Measurements from ENCODE around the gene SHISA3. TPM values are rescaled to one million over a fixed set of nuclear protein-coding genes. Genes with fewer than 3 reads are reported as not detected.

The SHISA3 gene
- total RNA-seq, 6 donors from 2014 or later: 0.76 to 5.9 (median 2.1) TPM; not detected in 1

DNA sequence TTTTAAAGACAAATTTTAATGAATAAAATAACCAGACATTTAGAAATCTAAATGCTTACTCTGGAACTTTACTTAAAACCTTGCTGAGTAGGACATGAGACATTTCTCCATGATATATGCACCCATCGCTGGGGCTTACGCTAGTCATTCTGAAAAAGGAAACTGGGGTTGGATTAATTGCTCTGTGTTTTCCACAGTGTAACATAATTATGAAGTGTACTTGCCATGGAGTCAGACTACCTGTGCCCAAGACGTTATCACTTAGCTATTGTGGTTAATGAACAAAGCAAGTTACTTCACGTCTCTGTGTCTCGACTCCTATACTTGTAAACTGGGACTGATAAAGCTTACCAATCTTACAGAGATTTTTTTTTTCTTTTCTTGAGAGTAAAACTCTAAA, 47.8 kb downstream of the SHISA3 start:
- H3K27ac ChIP-seq: no peak overlapping the region
- no peak overlapping the region for H3K4me3 ChIP-seq
- 88 to 90% methylated on average over 5 of the region's 5 CpGs for WGBS, 2 donors
- H3K9me3 ChIP-seq: no peaks in the 10 kb centered on the region
- TF ChIP-seq POLR2A (IDR thresholded peaks at IDR 0.05) (no peak), EP300 (IDR thresholded peaks at IDR 0.05) (no peak), POLR2AphosphoS5 (IDR thresholded peaks at IDR 0.05) (no peak)
- TF ChIP-seq, protein P1, sequence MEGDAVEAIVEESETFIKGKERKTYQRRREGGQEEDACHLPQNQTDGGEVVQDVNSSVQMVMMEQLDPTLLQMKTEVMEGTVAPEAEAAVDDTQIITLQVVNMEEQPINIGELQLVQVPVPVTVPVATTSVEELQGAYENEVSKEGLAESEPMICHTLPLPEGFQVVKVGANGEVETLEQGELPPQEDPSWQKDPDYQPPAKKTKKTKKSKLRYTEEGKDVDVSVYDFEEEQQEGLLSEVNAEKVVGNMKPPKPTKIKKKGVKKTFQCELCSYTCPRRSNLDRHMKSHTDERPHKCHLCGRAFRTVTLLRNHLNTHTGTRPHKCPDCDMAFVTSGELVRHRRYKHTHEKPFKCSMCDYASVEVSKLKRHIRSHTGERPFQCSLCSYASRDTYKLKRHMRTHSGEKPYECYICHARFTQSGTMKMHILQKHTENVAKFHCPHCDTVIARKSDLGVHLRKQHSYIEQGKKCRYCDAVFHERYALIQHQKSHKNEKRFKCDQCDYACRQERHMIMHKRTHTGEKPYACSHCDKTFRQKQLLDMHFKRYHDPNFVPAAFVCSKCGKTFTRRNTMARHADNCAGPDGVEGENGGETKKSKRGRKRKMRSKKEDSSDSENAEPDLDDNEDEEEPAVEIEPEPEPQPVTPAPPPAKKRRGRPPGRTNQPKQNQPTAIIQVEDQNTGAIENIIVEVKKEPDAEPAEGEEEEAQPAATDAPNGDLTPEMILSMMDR (IDR thresholded peaks at IDR 0.05): no peak
- peaks cover 0 to 16% (median 11%) of the 10 kb centered on the region in 4 donors for H3K36me3 ChIP-seq
- no peaks in the 10 kb centered on the region for H3K4me1 ChIP-seq
- ATAC-seq (ENCODE audit: low FRiP score in 2 of 2) (no peak), DNase-seq (no peak)
- no peaks in the 10 kb centered on the region for H3K27me3 ChIP-seq

DNA sequence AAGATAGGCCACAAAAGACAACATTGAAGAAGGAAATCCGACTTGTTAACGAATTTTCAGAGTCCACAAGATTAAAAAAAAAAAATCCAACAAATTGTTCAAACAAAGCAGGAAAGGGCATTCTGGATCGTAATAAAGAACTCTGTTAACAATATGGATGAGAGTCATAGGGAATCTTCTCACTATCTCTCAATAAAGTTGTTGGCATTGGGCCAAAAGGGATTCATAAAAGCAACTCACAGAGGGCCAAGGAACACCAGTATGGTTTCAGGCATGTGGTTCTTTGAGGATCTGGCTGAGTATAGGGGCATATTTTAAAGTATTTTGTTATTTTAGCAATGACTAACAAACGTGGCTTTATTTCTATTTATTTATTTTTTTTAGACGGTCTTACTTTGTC, 49.5 kb downstream of the SHISA3 start:
- WGBS, 2 donors: 68 to 70% methylated on average over 5 of the region's 5 CpGs
- no peak overlapping the region for H3K4me3 ChIP-seq
- peaks cover 0 to 20% (median 15%) of the 10 kb centered on the region in 4 donors for H3K36me3 ChIP-seq
- no peak for ATAC-seq (ENCODE audit: low FRiP score in 2 of 2)
- DNase-seq: no peak
- no peaks in the 10 kb centered on the region for H3K9me3 ChIP-seq
- H3K27me3 ChIP-seq: no peaks in the 10 kb centered on the region
- no peak overlapping the region for H3K27ac ChIP-seq
- H3K4me1 ChIP-seq: no peaks in the 10 kb centered on the region
- TF ChIP-seq POLR2A (IDR thresholded peaks at IDR 0.05): no peak
- TF ChIP-seq POLR2AphosphoS5 (IDR thresholded peaks at IDR 0.05): no peak
- TF ChIP-seq, protein P1 (IDR thresholded peaks at IDR 0.05): no peak
- TF ChIP-seq EP300 (IDR thresholded peaks at IDR 0.05): no peak

Other genes with a start within 250 kb of the SHISA3 start
- gene BEND4, start 244.8 kb upstream of the SHISA3 start, total RNA-seq: 1 to 10 TPM in 1 of 6 donors, under 1 TPM in 5; under 0.01 to 1.1 (median 0.62) TPM

Measured in upper lobe of left lung (tissue), 6 donors.